Transverse colon (tissue), 4 donors: ENCODE measurements around the gene MS4A3.
"Not testable (repeated sequence)": the region's sequence is repeated elsewhere in the genome, so short reads cannot be mapped to it uniquely, and the experiment has no call there.

ENCODE experiments used
- CTCF ChIP-seq, 5 experiments: fragments of 200-600 bp in 3 of 5; fragments of 450-650 bp in 2 of 5; sonication (generic) in 3 of 5; IDR thresholded peaks; 1 replicate in 2 of 5; 2 replicates in 3 of 5; pipeline ENCODE4 v1.5.1; 2016 to 2017; ENCODE audit warnings: antibody characterized with exemption in 5 of 5, inconsistent platforms in 3 of 5, mild to moderate bottlenecking in 2 of 5, moderate library complexity in 1 of 5
- POLR2AphosphoS5 ChIP-seq, 3 donors: sonication (generic); formaldehyde crosslinking; IDR thresholded peaks; one replicate each; pipeline ENCODE4 v1.6.1; 2016; ENCODE audit warnings: antibody characterized with exemption in 3 of 3

- TF ChIP-seq CTCF, POLR2AphosphoS5 (IDR thresholded peaks at IDR 0.05): not testable (repeated sequence)
Measured at GRCh38 chr11:60108631-60109030, 52.2 kb downstream of the MS4A3 start.
